NCI-H446 (cell line): ENCODE measurements around the gene RPS3.

Experiments
- DNase-seq, 2 experiments: peaks; one replicate each; lab custom pipeline; 2025; lab: John Stamatoyannopoulos, UW

Gene RPS3

DNA sequence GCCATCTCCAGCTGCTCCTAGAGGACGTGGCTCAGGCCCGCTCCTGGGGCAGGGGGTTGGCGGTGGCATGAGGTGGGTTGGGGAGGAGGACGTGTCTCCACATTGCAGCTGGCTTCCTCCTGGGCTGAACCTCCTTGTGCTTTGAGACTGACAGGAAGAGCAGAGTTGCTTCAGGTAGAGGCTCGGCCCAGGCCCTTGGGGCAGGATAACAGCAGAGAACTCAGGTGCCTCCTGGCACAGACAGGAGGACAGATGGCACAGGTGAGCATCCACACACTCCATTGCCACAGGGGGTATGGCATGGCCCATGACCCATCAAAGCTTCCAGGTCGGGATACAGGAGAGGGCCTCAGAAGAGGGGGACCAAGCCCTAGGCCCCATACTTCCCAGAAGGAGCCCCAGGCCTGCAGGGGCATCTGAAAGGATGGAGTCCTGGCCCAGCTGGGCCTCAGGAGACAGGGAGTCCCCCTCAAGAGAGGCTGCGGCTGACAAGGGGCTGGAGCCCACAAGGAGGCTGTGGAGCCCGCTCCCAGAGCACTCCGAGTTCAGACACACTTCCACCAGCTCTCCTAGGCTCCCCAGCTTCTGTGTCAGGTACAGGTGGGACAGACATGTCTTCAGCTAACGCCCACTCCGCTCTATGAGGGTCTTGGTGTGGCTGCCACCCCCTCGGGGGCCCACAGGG lies 35.7 kb downstream of the RPS3 start:
- no peak for DNase-seq

DNA sequence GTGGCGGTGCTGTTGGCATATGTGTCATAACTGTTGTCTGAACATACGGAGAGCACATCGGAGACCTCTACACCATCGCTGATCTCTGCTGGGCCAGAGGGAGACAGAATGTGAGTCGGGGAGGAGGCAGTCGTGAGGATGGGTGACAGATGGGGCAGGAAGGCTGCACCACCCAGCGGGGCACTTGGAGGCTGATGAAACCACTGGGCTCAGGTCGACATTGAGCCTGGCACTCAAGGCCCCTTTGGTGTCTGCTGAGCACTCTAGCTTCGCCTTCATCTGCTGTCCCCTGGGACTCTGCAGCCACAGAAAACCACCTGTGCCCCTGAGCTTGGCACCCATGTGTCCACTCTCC lies 36.2 kb downstream of the RPS3 start:
- DNase-seq: no peak

DNA sequence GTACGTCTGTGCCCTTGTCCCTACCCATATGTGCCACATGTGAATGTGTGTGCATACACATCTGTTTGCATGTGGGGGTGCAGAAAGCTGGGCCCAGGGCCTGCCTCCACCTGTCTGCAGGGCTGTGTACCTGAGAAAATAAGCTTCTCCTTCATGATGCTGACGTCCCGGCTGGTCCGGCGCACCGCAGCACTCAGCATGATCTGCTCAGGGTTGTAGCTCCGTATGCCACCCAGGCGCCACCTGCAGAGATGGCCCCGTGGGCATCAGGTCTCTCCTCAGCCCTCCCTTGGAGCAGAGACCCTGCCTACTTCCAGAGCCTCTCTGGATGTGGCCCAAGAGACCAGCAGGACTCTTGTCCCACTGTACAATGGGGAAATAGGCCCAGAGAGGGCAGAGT lies 37.5 kb downstream of the RPS3 start:
- no peak for DNase-seq

DNA sequence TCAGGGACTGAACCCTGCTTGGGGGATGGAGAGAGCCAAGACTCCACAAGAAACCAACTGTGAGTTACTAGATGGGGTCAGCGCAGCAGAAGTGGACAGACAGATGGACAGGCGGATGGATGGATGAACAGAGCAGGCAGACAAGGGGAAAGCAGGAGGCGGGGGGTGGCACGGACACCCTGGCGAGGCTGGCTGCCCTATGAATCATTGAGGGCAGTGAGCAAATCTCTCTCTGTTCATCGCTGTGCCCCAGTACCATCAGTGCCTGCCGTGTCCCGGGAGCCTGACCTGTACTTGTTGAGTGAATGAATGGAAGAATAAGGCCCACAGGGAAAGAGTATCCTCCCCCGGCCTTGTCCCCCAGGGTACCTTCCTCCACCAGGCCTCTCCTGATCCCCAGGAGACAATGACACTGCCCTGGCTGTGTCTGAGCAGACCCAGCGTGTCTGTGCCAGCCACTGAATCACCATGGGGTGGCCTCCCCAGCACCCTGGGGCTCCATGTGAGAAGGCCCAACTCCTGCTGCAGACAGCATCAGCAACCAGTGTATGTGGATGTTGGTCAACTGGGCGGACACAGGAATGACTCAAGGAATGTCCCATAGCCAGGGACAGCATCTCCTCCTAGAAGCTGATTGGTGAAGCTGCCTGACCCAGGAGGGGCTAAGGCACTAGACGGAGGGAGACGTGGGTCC lies 38.8 kb downstream of the RPS3 start:
- no peak for DNase-seq

DNA sequence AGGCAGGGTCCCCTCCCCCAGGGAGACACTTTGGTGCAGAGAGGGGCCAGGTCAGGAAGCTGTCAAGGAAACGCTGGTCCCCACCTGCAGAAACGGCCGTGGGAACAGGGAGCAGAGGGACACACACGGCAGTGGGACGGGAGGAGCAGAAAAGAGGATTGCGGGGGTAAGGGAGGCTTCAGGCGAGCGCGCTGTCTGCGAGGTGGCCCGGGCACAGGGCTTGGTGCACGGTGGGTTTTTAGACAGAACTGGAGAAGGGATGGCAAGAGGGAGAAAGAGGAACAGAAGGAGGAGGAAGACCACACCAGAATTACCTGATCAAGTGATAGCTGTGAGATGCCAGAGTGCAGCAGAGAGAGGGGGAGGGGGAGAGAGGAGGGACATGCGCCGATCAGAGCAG lies 39.7 kb downstream of the RPS3 start:
- no peak for DNase-seq

DNA sequence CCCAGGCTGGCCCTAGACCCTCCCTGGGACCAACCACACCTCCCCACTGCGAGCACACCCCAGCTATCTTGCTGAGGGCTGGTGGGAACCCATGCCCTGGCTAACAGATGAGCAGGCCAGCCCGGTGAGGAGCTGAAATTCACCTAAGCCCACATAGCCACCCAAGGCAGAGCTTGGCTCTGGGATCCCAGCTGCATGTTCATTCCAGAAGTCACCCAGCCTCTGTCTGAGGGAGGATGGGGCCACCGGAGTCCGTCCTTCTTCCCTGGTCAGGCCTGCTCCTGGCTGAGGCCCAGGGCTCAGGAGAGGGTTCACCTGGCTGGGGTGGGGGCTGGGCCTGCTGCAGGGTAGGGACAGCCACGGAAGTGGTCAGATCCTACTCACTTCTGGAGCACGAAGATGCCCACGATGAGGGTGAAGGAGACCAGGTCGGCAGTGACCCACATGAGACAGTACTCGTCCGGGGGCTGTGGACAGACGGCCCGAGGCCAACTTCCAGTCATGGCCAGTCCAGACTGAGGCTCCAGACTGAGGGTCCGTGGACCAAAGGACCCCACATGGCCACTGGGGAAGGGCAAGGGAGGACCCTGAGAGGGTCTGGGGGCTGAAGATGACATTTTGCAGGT lies 40.3 kb downstream of the RPS3 start:
- no peak for DNase-seq

DNA sequence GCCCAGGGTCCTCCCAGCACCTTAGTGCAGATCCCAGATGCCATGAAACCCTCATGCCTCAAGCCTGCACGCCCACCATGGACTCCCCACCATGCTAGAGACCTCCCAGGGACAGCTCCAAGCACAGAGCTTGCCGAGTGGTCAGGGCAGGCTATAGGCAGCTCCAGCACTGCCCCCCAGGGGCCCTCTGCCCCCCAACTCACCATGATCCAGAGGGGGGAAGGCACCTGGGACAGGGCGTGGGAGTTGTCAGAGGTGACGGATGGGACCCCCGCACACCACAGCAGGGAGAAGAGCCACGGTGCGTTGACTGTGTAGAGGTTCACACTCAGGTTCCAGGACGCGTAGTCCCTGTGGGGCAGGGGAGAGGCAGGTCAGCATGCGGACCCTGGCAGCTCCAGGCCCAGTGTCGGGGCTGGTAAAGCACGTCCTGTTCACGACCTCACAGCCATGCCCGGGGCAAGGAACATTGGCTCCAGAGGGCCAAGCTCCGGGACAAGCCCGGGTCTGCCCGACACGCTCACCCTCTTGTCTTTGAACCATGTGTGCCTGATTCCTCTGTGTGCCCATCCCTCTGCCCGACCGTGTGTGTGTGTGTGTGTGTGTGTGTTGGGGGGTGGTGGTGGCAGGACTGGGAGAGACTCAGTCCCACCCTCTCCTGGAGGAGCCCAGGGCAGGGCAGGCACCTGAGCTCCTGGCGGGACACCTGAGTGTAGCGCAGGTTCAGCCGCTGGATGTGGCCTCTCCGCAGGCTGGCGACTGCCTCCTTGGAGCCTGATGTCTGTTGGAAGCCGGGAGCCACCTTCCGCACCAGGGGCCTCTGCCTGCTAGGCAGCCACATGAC lies 41.9 kb downstream of the RPS3 start:
- DNase-seq: no peak

DNA sequence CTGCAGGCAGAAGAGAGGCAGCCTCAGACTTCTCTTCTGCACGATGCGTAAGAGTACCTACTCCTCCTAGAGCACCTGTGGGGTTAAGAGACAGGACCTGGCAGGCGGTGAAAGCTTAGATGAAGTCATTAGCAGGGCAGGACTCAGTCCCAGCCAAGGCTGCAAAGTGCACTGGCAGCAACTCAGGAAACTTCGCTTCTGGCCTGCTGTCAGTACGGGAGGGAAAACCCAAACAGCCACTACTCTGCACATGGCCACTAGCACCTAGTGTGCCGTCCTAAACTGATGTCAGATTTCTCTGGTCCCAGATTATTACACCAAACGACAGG lies 42.5 kb downstream of the RPS3 start:
- no peak for DNase-seq

DNA sequence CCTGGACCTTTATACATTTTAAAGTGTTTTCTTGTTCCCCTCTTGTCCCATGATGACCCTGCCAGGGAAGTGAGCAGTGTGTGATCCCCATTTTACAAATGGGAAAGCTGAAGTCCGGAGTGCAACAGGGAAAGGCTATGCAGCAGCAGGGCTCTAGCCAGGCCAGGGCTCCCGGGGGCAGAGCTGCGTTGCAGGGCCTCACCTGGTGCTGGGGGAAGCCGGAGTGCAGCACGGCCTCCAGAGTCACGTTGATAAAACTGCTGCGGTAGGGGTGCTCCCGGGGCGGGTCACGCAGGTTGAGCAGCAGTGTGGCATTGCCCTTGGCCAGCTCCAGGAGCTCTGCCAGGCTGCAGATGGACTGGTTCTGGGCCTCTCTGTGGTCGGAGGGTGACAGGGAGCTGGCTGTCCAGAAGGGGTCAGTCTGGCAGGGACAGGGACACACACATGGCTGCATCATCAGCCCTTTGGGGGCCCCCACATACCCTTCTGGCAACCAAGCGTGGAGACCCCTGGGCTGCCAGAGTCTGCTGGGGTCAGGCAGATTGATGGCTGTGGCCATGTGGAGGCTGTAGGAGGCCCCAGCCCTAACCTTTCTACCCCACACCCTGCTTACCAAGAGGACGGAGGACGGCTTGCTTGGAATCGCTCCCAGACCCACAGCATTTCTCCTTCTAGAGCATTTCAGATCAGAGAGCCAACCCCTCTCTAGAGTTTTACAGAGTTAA lies 43.0 kb downstream of the RPS3 start:
- DNase-seq: no peak

DNA sequence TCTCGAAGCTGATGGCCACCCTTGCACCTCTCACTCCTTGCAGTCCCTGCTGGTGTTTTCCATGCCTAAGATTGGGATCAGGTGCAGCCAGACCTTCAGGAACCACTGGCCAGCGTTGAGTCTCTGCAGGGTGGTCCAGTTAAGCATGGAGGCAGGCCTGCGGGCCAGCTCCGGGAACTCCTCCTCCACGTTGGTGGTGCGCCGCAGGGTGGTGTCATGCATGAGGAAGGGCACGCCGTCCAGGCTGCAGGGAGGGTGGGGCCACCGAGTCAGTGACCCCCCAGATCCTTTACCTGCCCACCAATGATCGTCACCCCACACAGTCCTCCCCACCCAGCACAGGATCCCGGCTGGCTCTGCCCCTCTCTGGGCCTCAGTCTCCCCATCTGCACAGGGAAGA lies 43.7 kb downstream of the RPS3 start:
- DNase-seq: no peak

DNA sequence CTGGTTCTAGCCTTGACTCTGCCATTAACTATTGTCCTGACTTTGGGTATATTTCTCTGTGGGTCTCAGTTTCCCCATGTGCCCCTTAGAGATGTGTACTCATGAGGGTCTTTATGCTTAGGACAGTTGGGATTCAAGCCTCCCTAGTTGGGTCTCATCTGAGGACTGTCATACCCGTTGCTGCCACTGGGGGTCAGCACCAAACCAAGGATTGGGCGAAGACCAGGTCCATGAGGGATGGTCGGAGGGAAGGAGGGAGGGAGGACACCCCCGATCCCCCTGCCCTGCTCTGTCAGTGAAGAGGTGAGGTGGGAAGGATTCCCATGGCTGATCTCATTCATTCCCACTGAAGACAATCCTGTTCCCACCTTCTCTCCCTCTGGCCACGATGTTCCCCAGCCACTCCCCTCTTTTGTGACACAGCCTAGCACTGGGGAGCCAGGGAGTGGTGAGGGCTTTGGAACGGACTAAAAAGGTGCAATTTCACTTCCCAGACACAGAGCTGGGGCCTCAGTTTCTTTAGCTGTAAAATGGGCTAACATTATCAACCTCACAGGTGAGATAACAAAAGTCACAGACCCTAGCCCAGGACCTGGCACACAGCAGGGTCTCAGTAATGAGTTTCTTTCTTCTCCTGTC lies 46.1 kb downstream of the RPS3 start:
- peak; percentile 20 to 61 for DNase-seq

DNA sequence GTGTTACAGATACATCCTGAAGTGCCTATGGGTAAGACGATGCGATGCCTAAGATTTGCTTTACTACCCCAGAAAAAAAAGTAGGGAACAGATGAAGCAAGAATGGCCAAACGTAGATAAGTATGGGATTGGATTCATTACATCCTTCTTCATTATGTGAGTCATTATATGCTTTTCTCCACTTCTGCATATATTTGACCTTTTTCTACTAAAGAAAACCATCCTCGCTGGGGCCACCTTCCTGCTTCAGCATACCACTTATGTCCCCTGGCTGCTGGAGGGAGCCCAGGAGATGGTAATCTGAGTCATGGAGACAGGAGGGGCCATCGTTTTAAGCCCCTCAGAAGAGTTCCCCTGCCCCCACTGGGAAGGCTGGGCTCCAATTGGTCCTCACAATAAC lies 48.1 kb downstream of the RPS3 start:
- DNase-seq: no peak

DNA sequence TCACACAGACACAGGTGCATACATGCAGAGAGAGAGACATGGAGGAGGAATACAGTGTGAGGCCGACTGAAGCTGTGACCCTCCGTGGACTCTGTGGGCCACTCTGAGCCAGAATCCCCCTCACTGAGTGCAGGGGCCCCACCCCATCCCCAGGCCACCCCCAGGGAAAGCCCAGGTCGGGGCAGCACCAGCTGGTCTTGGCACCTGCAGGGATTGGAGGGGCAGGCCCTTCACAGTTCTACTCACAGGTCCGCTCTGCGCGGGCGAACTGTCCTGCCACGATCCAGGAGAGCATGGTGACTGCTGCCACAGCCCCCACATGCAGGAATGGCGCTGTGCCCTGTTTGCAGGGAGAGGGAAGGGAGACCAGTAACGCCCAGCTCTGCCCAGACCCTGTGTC lies 50.0 kb downstream of the RPS3 start:
- no peak for DNase-seq

DNA sequence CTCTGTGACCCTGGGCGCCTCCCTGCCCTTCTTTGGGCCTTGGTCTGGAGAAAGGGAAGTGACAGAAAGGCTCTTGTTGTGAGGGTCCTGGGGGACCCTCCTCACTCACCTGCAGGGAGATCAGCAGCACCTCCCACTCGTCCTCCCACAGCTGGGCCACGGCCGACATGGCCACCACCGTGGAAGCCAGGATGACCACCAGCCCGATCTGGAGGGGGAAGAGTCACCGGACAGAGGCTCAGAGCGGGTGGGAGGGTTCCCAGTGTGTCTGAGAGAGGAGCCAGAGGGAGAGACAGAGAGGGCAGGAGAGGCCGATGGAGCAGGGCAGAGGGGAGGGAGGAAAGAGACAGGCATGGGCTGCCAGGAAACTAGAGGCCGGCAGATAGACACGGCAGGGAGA lies 50.5 kb downstream of the RPS3 start:
- DNase-seq: no peak

DNA sequence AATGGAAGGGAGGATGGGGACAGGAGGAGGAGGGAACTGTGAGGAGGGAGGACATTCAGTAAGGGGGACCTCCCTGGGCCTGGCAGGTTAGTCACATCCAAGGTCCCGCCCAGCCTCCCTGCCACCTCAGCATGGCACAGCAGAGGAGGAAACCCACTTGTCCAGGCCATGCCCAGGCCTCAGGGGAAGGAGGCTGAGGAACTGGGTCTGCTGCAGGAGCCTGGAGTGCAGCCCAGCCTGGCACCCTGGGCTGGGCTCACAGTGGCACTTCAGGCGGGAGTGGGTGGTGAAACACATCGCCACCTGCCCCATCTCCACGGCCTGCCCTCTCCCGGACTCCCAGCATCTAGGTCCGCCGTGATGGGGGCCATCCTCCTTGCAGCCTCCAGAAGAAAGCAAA lies 50.9 kb downstream of the RPS3 start:
- no peak for DNase-seq

DNA sequence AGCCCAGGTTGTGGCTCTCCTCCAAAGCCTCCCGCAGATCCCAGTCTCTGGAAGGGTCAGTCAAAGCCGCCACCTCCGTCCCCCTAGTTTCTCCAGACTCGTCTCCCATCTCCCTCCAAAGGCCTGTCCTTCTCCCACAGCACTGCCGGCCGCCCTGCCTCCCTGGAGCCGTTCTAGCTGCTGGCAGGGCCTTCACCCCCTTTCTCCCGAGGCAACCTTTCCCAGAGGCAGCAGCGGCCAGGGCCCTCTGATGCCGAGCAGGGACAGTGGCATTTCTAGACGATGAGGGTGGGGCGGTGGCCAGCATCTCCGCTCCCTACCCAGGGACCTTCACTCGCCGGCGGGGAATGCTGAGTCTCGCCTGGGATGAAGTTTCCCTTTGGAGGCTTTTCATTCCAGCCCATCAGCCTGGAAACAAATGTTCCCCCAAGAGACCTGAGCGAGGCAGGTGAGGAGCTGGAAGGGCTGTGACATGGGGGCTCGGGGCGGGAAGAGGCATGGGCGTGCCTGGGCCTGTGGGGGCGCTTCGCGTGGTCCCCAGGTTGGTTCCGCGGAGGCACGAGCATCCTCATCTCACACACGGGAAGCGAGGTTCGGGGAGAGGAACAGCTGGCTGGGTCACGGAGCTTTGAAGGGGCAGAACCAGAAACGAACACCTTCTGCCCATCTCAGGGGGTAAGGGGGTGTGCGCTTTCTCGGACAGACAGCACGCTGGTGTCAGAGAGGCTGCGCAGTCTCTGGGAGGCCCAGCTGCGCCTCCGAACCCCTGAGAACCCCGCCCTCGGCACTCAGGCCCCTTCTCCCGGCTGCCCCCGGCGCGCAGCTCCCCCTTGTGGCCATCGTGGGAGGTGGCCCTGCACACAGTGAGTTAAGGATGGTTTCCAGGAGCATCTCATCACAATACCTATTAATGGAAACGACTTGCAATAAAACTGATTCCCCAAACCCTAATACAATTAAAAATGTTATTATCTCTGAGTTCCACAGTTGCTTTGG lies 51.8 kb downstream of the RPS3 start:
- no peak for DNase-seq

DNA sequence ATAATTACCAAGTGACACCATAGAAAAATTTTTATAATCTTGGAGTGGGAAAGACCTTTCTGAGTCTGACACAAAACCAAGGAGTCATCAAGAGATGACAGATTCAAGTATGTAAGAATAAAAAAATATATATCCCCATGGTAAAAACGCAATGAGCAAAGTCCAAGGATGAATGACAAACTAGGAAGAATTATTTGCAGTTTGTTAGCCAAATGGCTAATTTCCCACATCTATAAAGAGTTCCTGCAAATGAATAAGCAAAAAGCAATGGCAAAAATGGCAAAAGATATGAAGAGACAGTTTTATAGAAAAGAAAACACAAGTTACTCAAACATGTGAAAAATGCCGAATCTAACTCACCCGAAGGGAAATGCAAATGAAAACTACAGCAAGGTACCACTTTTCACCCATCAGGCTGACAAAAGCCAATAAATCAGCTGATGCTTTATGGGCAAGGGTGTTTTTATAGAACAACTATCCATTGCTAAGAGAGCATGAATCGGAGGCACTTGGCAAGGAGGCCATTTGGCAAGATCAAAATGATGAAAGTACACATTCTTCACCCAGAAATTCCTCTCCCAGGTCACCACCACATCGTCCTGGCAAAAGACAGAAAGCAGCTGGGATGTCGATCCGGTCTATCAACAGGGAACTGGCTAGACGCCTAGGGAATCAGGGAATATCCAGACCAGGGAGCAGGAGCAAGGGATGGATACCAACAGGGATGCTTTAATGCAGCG lies 54.8 kb downstream of the RPS3 start:
- DNase-seq: peak; percentile 53 to 87

DNA sequence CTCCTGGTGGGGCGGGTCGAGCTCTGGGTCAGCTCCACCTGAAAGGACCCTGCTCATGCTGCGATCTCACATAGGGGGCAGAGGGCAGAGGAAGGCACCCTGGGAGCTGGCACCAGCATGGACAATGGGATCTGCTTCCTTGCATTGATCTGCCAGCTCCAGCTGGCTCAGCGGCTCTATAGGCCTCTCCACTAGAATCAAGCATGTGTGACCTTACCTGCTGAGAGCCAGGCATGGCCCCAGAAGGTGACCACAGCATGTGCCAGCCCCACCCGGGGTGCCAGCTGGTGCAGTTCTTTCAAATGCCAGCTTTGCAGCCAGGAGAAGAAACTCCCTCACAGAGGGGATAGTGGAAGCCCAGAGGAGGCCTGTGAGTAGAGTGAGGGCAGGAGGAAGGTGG lies 55.7 kb downstream of the RPS3 start:
- peak in 1 of 2 experiments; percentile 62 for DNase-seq
